ENCODE measurements around the gene DSEL. TPM values are rescaled to one million over a fixed set of nuclear protein-coding genes. Genes with fewer than 3 reads are reported as not detected.

DSEL gene
- total RNA-seq, 1 donor from 2014 or later = 19.1 TPM

GRCh38 chr18:67504739-67505138 is 11.8 kb downstream of the DSEL start:
- no peak for DNase-seq (ENCODE audit: low spot score in 2 of 2)
- Histone ChIP-seq H3K27me3 (no peaks in the 10 kb centered on the region), H3K4me1 (no peaks in the 10 kb centered on the region), H3K36me3 (peaks cover 0 to 2% of the 10 kb centered on the region in 2 donors), H3K9me3 (peaks cover 0 to under 1% of the 10 kb centered on the region in 2 donors), H3K4me3 (no peak overlapping the region), H3K27ac (no peak overlapping the region)
- intact Hi-C loops (cut with DNase I) = no loop called here
- TF ChIP-seq CTCF (IDR thresholded peaks at IDR 0.05) = no peak

- no peak for DNase-seq (ENCODE audit: low spot score in 2 of 2)
- Histone ChIP-seq H3K4me1 (no peaks in the 10 kb centered on the region), H3K4me3 (no peak overlapping the region), H3K27me3 (no peaks in the 10 kb centered on the region), H3K36me3 (no peaks in the 10 kb centered on the region), H3K27ac (no peak overlapping the region), H3K9me3 (no peaks in the 10 kb centered on the region)
- intact Hi-C loops (cut with DNase I) = no loop called here
- no peak for TF ChIP-seq CTCF (IDR thresholded peaks at IDR 0.05)
Observed at GRCh38 chr18:67500522-67501205, 15.9 kb downstream of the DSEL start.

GRCh38 chr18:67496469-67496868 is 20.1 kb downstream of the DSEL start:
- DNase-seq (ENCODE audit: low spot score in 2 of 2) = no peak

GRCh38 chr18:67486534-67486933 is 30.0 kb downstream of the DSEL start:
- intact Hi-C loops (cut with DNase I) = no loop called here
- Histone ChIP-seq H3K4me1 (peaks cover 0 to 3% of the 10 kb centered on the region in 2 donors), H3K9me3 (no peaks in the 10 kb centered on the region), H3K27ac (no peak overlapping the region), H3K4me3 (no peak overlapping the region), H3K36me3 (no peaks in the 10 kb centered on the region), H3K27me3 (no peaks in the 10 kb centered on the region)
- TF ChIP-seq CTCF (IDR thresholded peaks at IDR 0.05) = no peak
- no peak for DNase-seq (ENCODE audit: low spot score in 2 of 2)

More at GRCh38 chr18:67496469-67496868, 20.1 kb downstream of the DSEL start:
- no peaks in the 10 kb centered on the region for H3K9me3 ChIP-seq
- intact Hi-C loops (cut with DNase I) = no loop called here
- no peak overlapping the region for H3K27ac ChIP-seq
- H3K4me1 ChIP-seq = no peaks in the 10 kb centered on the region
- no peaks in the 10 kb centered on the region for H3K27me3 ChIP-seq
- no peak for TF ChIP-seq CTCF (IDR thresholded peaks at IDR 0.05)
- H3K36me3 ChIP-seq = no peaks in the 10 kb centered on the region
- no peak overlapping the region for H3K4me3 ChIP-seq

GRCh38 chr18:67485655-67486054 is 30.9 kb downstream of the DSEL start:
- Histone ChIP-seq H3K27me3 (no peaks in the 10 kb centered on the region), H3K4me3 (no peak overlapping the region), H3K27ac (no peak overlapping the region), H3K9me3 (no peaks in the 10 kb centered on the region), H3K36me3 (no peaks in the 10 kb centered on the region), H3K4me1 (peaks cover 0 to 3% of the 10 kb centered on the region in 2 donors)
- intact Hi-C loops (cut with DNase I) = no loop called here
- DNase-seq (ENCODE audit: low spot score in 2 of 2) = no peak
- TF ChIP-seq CTCF (IDR thresholded peaks at IDR 0.05) = no peak
